Tibial artery (tissue), 4 donors: ENCODE measurements around the gene HOXC10.

Source experiments
- DNase-seq, 2 donors: peaks; one replicate each; pipeline ENCODE4 v3.0.0-alpha.2; 2019
- H3K27ac ChIP-seq, 2 donors: fragments of 200-600 bp; sonication (generic) in 1 of 2; 1 replicate in 1 of 2; 2 replicates in 1 of 2; pipeline ENCODE4 v1.5.1; 2018 to 2019; ENCODE audit warnings: mild to moderate bottlenecking in 1 of 2
- H3K27me3 ChIP-seq, 2 donors: fragments of 200-600 bp; sonication (generic) in 1 of 2; one replicate each; pipeline versions ENCODE4 v1.5.1 to v1.6.0; 2016 to 2019
- H3K36me3 ChIP-seq, 3 donors: fragments of 200-600 bp; sonication (generic) in 2 of 3; one replicate each; pipeline ENCODE4 v1.5.1; 2016 to 2019; ENCODE audit warnings: mild to moderate bottlenecking in 2 of 3
- H3K4me1 ChIP-seq, 4 donors: fragments of 200-600 bp; sonication (generic) in 2 of 4; 1 replicate in 3 of 4; 2 replicates in 1 of 4; pipeline ENCODE4 v1.5.1; 2016 to 2019
- H3K4me3 ChIP-seq, 2 donors: fragments of 200-600 bp; sonication (generic) in 1 of 2; 1 replicate in 1 of 2; 2 replicates in 1 of 2; pipeline ENCODE4 v1.5.1; 2018 to 2019; ENCODE audit warnings: mild to moderate bottlenecking in 2 of 2
- H3K9me3 ChIP-seq, 3 donors: fragments of 200-600 bp; sonication (generic) in 1 of 3; one replicate each; pipeline ENCODE4 v1.5.1; 2016 to 2019
- intact Hi-C: fragments of 100-400 bp; cut with DNase I; formaldehyde crosslinking; loops from one replicate; pipeline ENCODE4 v1.15.0; 2023; ENCODE audit warnings: low total_unique reads
- TF ChIP-seq, protein P1 (sequence below), 2 experiments: fragments of 200-600 bp in 1 of 2; fragments of 450-650 bp in 1 of 2; IDR thresholded peaks; one replicate each; pipeline ENCODE4 v1.5.1; 2017 to 2019; ENCODE audit warnings: antibody characterized with exemption in 2 of 2, mild to moderate bottlenecking in 1 of 2, moderate library complexity in 1 of 2

Gene HOXC10

DNA sequence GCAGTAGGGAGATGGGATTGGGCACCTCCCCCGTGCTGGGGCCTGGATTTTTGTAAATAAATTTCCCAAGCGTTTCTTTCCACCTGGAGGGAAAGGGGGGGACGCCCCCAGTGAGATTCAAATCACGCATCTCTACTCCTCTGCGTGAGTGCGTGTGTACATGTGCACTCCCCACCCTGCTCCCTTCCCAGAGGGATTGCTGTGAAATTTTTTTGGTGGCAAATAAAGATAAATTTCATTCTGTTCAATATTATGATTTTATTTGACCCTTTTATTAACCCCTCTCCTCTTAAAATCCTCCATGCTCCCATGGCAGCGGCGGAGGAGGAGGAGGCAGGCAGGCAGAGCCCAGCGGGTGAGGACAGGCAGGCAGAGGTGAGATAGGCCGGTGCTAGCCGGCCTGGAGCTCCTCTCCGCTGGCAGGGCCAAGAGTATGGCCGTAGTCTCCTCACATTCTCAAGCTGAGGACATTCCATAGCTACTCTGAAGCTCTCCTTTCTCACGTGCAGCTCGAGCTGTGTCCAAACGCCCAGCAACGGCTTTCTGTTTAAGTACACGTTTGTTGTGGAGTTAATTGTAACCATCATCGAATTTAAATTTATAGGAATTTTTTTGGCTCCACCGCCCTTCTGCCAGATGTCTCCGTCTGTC is 8.6 kb upstream of the HOXC10 start:
- intact Hi-C loops, result loop anchor here (10.0 kb wide), 1 partner anchor 389 kb away; the partner anchor contains the start of gene GPR84
- TF ChIP-seq, protein P1, sequence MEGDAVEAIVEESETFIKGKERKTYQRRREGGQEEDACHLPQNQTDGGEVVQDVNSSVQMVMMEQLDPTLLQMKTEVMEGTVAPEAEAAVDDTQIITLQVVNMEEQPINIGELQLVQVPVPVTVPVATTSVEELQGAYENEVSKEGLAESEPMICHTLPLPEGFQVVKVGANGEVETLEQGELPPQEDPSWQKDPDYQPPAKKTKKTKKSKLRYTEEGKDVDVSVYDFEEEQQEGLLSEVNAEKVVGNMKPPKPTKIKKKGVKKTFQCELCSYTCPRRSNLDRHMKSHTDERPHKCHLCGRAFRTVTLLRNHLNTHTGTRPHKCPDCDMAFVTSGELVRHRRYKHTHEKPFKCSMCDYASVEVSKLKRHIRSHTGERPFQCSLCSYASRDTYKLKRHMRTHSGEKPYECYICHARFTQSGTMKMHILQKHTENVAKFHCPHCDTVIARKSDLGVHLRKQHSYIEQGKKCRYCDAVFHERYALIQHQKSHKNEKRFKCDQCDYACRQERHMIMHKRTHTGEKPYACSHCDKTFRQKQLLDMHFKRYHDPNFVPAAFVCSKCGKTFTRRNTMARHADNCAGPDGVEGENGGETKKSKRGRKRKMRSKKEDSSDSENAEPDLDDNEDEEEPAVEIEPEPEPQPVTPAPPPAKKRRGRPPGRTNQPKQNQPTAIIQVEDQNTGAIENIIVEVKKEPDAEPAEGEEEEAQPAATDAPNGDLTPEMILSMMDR (IDR thresholded peaks at IDR 0.05), result no peak
- Histone ChIP-seq H3K4me1 (peaks cover 0 to 64% (median 39%) of the 10 kb centered on the region in 4 donors), H3K27me3 (no peaks in the 10 kb centered on the region), H3K36me3 (no peaks in the 10 kb centered on the region), H3K27ac (peak overlapping the region; percentile 93 to 98), H3K9me3 (no peaks in the 10 kb centered on the region), H3K4me3 (peak overlapping the region in 1 of 2 donors; percentile 29)
- DNase-seq, result no peak

DNA sequence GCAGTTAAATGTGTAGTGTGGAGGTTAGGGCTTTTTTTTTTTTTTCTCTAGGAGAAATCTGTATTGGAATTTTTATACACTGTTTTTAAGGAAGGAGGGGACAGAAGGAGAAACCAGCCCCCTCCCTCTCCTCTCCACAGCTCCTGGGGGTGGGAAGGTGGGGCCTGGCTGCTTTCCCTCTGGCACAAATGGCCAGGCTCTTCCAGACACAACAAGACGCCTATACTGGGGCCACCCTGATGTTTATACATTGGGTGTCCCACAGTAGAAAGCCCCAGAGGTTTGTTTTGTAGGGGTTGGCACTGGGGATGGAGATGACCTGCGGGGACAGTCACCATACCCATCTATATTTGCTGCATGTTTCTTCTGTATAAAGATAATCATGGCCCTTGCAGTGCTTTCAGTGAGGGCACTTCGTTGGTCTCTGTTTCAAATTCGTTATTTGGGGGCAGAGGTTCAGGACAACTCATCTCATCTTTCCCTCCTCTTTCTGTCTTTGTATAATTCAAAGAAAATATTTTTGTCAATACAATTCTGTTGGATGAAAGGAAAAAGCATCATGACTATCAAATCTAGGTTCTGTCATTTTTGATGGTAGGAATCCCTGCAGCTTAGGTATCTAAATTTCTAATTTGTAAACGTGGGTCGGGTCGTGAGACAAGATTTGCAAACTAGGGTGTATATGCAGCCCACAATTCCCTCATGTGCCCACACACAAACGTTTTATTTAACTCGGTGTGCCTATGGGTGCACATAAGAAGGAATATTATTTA is 7.9 kb upstream of the HOXC10 start:
- H3K36me3 ChIP-seq, result no peaks in the 10 kb centered on the region
- intact Hi-C loops, result loop anchor here (10.0 kb wide), 1 partner anchor 388 kb away; the partner anchor contains the start of gene GPR84
- no peaks in the 10 kb centered on the region for H3K9me3 ChIP-seq
- TF ChIP-seq, protein P1 (IDR thresholded peaks at IDR 0.05), result no peak
- H3K27me3 ChIP-seq, result no peaks in the 10 kb centered on the region
- DNase-seq, result no peak
- peaks cover 0 to 57% (median 38%) of the 10 kb centered on the region in 4 donors for H3K4me1 ChIP-seq
- peak overlapping the region in 1 of 2 donors; percentile 29 for H3K4me3 ChIP-seq
- peak overlapping the region; percentile 93 to 98 for H3K27ac ChIP-seq

GRCh38 chr12:53977596-53978445 is 7.1 kb upstream of the HOXC10 start:
- H3K36me3 ChIP-seq, result no peaks in the 10 kb centered on the region
- peaks cover 0 to 55% (median 37%) of the 10 kb centered on the region in 4 donors for H3K4me1 ChIP-seq
- no peaks in the 10 kb centered on the region for H3K27me3 ChIP-seq
- intact Hi-C loops, result loop anchor here (10.0 kb wide), 1 partner anchor 387 kb away; the partner anchor contains the start of gene GPR84
- DNase-seq, result no peak
- H3K9me3 ChIP-seq, result no peaks in the 10 kb centered on the region
- peak overlapping the region in 1 of 2 donors; percentile 9 for H3K4me3 ChIP-seq
- TF ChIP-seq, protein P1 (IDR thresholded peaks at IDR 0.05), result no peak
- peak overlapping the region; percentile 93 to 98 for H3K27ac ChIP-seq

DNA sequence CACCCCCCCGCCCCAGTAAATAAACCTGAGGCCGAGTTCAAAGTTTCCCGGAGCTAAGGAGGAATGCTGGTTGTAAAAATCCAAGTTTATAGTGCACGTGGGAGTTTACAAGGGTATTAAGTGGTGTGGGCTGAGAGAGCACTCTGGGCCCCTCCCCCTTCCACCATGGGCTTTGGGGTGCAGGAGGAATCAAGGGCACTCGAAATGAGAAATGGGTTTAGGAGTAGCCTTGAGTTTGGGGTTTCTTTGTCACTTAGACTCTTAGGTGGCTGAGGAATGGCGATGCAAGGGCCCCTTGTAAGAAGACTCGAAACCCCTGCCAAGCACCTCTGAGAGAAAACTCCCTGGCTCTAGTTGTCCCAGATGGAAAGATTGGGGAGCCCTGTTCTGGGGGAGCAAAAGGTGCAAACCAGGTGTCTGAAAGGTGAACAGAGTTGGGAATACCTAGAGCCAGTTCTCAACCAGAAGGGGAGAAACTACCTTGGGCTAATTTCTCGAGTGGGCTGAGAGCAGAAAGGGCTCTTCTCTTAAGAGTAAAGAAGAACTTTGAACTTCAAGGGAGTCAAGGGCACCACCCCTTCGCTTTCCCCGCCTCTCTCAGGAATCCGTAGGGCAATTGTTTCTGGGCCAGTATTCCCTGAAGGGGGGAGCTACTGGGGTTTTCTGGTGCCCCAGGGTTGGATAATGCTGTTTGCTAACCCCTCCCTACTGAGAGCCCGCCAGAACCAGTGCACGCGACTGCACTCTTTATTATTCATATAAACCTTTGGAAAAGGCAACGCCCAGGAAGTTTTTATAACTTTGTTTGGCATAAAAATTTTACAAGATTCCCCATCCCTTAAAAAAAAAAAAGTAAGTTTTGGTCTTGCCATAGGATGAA is 6.2 kb upstream of the HOXC10 start:
- no peaks in the 10 kb centered on the region for H3K9me3 ChIP-seq
- peak overlapping the region; percentile 93 to 98 for H3K27ac ChIP-seq
- H3K4me3 ChIP-seq, result peak overlapping the region in 1 of 2 donors; percentile 9
- intact Hi-C loops, result loop anchor here (10.0 kb wide), 1 partner anchor 386 kb away; the partner anchor contains the start of gene GPR84
- H3K36me3 ChIP-seq, result no peaks in the 10 kb centered on the region
- TF ChIP-seq, protein P1 (IDR thresholded peaks at IDR 0.05), result no peak
- no peak for DNase-seq
- peaks cover 0 to 64% (median 35%) of the 10 kb centered on the region in 4 donors for H3K4me1 ChIP-seq
- no peaks in the 10 kb centered on the region for H3K27me3 ChIP-seq
